HL-60 (cell line): ENCODE data around the gene EVA1A.

Experiments
- GABPA ChIP-seq: IDR thresholded peaks from 2 replicates; pipeline ENCODE4 v1.6.1; 2012; ENCODE audit warnings: low read depth
- POLR2AphosphoS5 ChIP-seq: IDR thresholded peaks from 2 replicates; pipeline ENCODE4 v1.6.1; 2012; ENCODE audit warnings: low read depth
- SPI1 ChIP-seq: IDR thresholded peaks from 2 replicates; pipeline ENCODE4 v1.6.1; 2012; ENCODE audit warnings: low read depth, mild to moderate bottlenecking, borderline replicate concordance
- TF ChIP-seq, protein P1 (sequence below): IDR thresholded peaks from one replicate; pipeline ENCODE4 v1.5.1; 2011; ENCODE audit warnings: low read length, control low read depth, inconsistent platforms; ENCODE audit not compliant: insufficient read depth

DNA sequence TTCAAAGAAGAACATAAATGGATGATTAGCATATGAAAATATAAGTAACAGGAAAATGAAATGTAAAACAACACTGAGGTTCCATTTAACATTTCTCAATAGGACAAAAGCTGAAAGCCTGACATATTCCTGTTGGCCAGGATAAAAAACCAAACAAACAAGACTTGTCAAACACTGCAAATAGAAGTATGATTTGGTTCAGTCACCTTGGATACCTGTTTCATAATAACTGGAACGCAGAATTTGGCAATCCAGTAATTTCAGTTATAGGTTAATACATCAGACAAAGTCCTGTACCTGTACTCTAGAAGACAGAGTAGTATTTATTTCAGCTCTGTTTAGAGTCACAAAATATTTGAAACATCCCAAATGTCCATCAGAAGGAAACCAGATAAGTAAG is 16.5 kb upstream of the EVA1A start:
- TF ChIP-seq, protein P1, sequence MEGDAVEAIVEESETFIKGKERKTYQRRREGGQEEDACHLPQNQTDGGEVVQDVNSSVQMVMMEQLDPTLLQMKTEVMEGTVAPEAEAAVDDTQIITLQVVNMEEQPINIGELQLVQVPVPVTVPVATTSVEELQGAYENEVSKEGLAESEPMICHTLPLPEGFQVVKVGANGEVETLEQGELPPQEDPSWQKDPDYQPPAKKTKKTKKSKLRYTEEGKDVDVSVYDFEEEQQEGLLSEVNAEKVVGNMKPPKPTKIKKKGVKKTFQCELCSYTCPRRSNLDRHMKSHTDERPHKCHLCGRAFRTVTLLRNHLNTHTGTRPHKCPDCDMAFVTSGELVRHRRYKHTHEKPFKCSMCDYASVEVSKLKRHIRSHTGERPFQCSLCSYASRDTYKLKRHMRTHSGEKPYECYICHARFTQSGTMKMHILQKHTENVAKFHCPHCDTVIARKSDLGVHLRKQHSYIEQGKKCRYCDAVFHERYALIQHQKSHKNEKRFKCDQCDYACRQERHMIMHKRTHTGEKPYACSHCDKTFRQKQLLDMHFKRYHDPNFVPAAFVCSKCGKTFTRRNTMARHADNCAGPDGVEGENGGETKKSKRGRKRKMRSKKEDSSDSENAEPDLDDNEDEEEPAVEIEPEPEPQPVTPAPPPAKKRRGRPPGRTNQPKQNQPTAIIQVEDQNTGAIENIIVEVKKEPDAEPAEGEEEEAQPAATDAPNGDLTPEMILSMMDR = no peak
- TF ChIP-seq GABPA (no peak), POLR2AphosphoS5 (no peak), SPI1 (no peak)
